NCI-H524 (cell line): ENCODE data around the gene DOCK4.
A peak's percentile ranks its signal among the peaks of the same experiment; 100 is the strongest.

Experiments used
- DNase-seq, 2 experiments: peaks; one replicate each; lab custom pipeline; 2025; lab: John Stamatoyannopoulos, UW

DOCK4 gene

DNA sequence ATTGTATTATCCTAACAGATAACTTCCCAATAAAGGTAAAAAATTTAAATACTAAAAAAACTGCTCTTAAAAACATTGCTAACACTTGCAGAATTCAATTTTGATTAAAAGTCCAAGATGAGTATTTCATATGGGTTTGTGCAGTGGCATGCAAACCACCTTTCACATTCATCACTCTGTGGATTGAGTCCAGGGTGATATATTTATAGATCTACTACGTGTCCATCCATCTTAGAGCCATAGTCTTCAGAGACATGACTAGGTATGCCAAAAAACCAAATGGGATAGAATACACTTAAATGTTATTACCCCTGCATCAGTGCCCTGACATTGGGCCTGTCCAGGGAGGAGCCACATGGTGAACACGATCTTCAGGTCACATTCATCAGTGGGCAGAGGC, 96.0 kb downstream of the DOCK4 start:
- DNase-seq = no peak

DNA sequence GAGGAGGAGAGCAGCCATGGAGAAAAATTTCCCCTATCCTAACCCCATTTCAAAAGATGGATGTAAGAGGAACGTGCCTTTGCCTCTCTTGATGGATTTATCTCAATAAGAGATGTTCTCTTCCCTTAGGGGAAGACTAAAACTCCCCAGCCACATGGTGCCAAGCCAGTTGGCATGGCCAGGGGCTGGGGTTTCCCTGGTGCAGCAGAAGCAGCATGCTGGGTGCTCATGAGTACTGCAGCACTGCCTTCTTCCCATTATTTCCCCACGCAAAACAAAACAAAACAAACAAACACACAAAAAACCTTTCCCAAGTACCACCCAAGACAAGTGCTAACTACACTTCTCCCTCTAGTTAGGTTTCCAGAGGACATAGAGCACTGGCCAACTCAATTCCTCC, 97.2 kb downstream of the DOCK4 start:
- DNase-seq = no peak

DNA sequence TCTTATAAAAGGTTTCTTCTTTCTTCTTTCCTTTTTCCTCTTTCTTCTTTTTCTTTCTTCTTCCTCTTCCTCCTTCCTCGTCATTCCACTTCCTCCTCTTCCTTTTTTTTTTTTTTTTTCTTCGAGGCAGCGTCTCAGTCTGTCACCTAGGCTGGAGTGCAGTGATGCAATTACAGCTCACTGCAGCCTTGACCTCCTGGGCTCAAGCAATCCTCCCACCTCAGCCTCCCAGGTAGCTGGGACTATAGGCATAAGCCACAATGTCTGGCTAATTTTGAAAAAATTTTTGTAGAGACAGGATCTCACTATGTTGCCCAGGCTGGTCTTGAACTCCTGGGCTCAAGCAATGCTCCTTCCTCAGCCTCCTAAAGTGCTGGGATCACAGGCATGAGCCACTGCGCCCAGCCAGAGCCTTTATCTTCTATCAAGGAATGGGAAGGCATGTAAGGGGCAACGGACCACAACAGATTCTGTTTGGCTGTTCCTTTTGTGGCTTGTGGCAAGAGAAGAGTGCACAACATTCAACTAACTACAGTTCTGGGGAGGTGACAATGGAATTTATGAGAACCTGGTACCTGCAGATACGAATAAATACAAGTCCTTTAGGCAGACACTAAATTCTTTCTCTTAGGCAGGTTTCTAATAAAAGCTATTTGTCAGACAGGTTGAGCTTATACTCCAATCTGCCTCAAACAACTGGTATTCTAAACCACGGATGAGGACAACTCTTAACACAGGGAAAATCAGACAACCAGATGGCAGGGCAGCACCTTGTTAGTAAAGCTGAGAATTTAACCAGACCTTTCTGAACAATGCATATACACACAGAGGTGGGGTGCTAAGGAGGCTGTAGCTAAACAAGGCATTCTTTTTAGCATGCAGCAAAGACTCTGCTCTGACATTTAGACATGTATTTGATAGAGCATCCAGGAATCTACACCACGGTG, 100.3 kb downstream of the DOCK4 start:
- DNase-seq = peak; percentile 50 to 74

DNA sequence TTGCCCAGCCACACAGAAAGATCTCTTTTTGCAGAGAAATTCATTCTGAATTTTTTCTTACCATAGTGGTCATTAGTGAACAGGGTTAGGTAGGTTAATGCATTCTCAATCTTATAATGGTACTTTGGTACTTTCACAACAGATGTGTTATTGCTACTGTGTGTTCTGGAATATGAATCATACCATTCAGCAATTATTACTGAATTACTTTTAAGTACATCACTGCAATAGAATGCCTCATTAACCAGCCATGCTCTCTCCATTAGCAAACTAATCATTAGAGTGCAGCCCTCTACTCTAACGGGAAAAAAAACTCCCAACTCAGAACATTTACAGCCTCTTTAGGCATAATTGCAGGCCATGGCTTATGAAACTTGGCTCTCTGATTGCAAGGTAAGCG, 102.1 kb downstream of the DOCK4 start:
- peak in 1 of 2 experiments; percentile 11 for DNase-seq

DNA sequence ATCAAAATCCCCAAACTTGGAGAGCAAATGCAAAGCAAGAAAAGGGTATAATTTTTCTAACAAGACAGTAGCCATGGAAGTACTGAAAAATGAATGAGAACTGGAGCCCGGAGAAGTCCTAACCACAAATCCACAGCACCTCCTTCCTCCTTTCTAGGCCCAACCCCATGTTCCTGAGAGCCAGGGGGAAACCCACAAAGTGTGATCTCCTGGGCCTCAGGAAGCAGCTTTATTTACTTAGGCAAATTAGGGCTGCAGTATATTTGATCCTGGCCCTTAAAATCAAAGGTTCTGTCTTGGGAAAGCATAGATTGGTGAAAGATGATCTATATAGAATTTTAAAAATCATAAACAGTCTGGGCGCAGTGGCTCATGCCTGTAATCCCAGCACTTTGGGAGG, 103.0 kb downstream of the DOCK4 start:
- DNase-seq = no peak

DNA sequence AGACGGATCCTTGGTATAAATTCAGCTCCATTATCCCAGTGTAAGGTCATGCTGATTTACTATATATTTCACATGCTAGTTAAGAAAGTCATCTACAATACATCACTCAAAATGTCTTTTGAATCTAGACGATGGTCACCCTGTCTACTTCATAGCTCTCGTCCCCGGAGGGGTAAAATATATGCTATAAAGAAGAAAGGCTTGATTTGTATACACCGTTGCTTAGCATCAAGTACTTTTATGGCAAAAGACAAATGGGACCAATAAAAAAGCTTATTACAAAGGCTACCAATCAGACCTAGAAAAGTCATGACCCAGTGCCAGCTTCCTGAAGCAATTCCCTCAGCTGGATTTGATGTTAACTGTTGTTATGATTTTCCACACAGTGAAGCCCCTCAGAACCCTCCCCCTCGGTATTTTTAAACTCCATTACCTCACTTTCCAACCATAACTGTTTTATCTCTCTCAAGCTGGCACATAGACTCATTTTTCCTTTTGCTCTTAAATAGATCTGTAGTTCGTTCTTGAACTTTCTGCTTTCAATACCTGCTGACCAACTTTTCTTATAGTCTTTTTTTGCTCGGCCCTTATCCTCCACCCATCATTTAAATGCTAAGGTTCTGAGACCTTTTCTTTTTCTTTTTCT, 104.9 kb downstream of the DOCK4 start:
- DNase-seq = no peak

DNA sequence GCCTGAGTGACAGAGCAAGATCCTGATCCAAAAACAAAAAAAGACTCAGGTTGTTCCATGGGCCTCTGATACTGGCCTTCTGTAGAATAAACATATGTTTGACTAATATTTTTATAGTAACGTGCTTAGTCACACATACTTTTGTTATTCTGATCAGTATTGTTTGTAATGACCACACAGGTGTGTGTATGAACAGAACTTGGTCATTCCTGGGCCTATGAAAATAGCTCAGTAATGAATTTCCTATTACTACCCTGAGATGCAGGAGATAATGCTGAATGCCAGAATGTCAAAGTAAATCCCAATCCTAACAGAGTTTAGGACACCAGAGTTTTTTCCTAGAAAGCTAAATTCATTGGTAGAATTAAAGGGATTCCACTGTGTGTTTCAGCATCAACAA, 108.7 kb downstream of the DOCK4 start:
- no peak for DNase-seq

DNA sequence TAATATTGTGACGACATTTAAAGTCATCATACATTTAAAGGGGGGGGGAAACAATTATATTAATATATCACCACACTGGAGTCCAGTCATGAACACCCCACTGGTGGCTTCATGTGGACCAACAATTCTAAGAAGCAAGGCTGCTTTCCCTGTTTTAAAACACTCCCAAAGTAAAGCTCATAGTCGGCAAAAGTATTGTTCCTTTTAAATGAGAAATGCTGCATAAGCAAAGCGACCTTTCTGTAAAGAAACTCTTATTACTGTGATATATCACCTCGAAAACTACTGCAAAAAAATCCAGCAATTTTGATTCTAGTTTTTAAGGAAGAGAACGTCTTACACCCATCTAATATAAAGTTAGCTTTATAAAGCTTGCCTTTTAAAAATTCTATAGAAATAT, 112.8 kb downstream of the DOCK4 start:
- DNase-seq = no peak

DNA sequence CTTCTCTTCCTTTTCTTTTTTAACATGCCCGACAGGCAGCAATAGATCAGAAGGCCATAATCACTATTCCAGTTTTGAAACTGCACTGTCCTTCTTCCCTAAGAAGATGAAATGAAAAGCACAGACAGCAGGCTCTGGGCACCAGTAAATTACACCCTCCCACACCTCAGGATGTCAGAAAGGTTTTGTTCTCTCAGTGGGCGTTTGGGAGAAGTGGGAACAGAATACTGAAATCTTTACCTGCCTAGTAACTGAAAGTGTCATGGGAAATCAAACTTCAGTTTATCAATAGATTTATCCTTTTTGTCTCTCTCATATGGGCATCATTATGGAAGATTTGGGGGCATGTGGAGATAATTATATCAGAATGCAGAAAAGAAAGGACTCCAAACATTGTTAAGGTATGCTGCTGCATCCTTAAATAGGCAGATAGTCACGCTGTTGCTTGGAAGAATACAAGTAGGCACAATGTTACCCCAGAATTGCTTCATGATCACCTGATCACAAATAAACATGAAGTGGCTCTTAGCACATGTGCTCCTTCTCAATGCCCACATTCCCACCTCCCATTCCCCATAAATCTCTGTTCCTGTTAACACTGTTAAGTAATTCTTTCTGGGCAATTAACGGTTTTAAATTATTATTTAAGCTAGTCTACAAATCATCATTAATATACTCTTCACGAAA, 113.3 kb downstream of the DOCK4 start:
- no peak for DNase-seq

DNA sequence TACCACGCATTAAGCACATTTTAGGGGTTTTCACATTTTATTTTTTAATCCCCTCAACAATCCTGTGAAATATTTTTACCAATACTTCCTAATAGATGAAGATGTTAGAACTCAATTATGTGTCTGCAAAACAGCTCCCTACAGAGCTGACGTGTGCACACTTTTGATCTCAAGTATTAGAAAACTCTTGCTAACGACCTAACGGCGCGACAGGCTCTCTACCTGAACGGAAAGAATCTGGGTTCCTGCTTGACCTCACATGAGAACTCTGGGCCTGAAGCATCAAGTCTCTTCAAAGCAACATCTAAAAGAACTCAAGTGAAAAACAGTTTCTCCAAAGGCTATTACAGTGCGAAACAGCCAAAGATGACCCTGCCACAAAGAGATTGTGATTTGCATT, 113.9 kb downstream of the DOCK4 start:
- no peak for DNase-seq

DNA sequence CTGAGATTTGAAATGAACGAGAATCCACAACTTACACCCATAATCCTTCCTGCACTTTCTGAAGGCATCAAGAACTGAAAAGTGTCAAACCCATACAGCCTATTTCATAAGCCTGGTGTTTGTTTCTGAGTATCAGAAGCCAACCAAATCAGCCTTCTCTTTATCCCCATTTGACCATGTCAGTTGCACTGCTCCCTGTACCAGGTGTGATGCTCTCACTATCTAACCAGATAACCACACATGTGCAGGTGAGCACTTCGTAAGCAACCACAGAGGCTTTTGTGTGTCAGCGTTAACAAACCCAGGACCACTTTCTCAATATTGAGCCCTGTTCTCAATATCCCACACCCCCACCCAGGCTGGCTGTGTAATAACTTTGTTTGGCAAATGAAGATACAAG, 114.4 kb downstream of the DOCK4 start:
- DNase-seq = no peak

DNA sequence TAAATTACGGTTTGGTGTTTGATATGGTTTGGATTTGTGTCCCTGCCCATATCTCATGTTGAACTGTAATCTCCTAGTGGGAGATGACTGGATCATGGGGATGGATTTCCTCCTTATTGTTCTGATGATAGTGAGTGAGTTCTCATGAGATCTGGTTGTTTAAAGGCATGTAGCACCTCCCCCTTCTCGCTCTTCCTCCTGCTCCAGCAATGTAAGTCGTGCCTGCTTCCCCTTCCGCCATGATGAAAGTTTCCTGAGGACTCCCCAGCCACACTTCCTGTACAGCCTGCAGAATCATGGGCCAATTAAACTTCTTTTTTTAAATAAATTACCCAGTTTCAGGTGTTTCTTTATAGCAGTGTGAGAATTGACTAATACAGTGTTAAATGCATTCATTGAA, 116.6 kb downstream of the DOCK4 start:
- DNase-seq = no peak

DNA sequence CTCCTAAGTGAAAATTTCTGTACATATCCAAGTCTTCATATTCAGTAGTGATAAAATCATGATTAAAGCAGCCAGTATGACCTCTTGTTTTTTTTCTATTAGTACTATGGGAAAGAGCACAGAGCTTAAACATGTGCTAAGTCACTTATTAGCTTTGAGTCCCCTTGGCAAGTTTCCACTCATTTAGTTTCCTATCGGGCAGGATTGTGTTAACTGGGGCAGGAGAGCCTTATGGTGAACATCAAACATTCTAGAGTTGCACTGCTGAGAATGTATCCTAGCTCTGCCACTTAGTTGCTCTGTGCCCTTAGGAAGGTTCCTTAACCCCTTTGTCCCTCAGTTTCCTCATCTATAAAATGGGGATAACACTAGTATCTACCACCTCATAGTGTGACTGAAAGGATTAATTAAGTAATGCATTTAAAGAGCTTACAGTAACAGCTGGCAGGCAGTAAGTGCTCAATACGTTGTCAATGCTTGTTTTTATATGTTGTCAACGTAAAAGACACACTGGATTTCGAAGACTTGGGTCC, 117.6 kb downstream of the DOCK4 start:
- DNase-seq = peak in 1 of 2 experiments; percentile 4

DNA sequence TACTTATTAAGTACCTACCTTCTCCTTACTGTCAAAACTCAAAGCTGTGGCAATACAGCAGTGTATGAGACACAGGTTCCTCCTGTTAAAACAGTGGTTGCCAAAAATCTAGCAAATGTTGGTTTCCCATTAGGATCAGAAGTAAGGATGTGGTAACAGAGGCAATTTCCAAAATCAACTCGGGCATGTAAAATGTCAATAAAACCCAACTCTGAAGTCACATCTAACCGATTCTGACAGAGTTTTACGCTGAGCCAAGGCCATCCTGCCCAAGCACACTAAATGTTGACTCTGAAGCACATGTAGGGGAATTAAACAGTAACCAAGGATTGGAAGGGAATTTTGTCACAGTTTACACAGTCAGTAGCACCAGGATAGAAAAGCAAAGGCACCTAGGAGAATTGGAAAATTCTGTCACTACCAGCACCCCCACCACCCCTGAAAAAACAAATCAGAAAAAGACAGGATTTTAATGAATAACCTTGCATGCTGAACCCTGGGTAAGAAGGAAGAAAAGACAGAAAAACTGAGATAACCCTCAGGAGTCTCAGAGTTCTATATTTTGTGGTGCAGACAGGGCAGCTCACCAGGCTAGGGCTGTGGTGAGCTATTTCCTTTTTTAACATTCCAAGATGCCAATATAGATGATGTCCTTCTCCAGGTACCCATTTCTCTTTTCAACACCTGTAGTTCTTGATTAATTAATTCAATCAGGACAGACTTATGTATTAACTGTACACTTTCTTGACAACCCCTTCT, 119.5 kb downstream of the DOCK4 start:
- DNase-seq = no peak

DNA sequence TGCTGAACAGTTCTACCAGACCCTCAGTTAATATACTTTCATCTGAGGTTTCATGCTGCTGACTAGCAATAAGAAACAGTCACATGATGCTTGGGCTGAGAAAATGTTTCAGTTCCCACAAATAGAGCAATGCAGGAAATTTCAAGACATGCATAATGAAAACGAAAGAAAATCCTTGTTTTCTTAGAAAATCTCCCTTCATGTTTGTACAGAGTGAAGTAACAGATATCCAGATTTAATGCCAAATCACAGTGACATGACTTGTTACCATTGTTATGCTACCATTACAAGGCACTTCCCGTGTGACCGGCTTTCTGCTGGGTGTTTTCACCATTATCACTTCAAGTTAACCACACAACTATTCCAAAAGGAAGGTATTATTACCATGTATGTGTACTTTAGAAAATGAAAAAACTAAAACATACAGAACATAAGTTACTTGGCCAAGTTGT, 121.7 kb downstream of the DOCK4 start:
- no peak for DNase-seq

DNA sequence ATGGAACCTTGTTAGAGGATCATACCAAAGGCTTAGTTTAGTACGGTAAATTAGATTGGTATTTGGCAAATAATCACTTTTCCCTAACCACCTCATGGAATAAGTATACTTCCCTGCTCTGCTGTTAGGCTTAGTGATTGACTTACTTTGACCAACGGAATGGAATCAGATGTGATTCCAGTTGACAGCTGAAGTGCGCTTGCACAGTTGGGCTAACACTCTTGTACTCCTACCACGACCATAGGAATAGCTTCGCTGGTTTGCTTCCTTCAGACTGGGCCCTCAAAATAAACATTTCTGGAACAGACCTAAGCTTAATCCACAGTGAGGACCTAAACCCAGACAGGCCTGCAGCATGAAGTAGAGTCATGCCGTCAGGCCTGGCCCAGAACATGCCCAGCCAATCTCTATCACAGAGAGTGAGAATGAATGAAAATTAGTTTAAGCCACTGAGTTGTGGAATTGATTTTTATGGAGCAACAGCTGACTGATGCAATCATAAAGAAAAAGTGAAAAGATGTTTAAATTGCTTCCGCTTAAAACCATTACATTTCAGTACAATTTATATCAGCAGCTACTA, 122.3 kb downstream of the DOCK4 start:
- no peak for DNase-seq

DNA sequence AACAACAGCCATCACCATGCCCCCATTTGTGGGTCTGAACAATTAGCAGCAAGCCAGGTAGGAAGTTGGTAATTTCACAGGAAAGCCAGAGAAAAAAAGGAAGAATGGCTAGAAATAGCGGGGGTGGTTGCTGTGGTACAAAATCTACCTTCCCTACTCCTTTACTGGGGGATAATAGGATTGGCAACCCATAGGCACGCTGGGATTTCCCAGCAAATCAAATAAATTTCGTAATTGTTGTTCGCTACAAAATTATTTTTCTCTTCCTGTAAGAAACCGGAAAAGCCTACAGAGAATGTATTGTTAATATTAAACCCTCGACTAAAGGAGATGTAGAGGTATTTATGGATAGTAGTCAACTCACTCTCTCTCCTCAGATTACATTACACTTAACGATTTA, 123.9 kb downstream of the DOCK4 start:
- DNase-seq = no peak

DNA sequence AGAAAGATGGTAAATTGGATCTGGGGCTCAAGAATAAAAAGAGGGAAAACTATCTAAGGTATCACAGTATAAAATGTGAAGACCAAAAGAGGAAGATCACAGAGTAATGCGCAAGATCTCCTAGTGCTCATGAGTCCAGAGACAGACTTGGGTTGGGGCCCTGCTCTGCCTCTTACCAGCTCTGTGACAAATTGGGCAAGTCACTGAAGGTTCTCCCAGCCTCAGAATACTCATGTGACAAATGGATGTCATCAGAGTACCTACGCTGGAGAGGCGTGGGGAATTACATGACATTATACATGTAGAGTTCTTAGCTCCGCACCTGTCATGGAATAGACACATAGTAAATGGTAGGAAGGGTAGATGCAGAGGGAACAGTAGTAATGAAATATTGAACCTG, 124.4 kb downstream of the DOCK4 start:
- DNase-seq = no peak

DNA sequence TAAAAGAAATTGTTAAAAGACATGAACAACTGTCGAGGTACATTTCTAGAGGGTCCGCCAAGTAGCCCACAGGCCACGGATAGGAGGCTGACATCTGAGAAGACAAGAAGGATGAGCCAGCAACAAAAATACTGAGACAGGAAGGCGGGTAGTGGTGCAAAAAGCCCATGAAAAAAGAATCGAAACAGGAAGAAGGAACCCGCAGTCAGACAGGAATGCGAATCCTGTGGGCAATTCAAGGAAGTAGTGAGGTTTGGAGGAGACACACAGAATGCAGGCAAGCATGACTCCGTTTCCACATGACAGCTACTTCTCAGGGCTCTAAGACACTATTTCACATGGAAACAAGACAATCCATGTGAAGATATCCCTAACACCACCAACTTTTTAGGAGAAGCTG, 125.2 kb downstream of the DOCK4 start:
- DNase-seq = no peak

DNA sequence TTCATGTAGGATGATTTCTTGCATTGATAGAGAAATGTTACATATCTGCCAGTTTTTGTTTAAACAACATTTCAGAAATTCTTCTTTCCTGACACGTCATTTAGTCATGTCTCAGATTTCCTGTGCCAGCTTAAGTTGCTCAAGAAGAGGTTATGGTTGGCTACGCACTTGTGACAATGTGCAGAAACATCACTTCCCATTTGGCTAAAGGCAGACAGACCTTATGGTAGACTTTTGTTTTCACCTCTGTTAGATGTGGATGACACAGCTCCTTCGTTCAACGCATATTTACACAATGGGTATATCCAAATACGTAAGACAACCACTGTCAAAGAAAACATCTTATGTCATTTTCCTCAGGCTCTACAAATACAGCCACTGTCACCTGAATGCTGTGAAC, 125.8 kb downstream of the DOCK4 start:
- DNase-seq = no peak

DNA sequence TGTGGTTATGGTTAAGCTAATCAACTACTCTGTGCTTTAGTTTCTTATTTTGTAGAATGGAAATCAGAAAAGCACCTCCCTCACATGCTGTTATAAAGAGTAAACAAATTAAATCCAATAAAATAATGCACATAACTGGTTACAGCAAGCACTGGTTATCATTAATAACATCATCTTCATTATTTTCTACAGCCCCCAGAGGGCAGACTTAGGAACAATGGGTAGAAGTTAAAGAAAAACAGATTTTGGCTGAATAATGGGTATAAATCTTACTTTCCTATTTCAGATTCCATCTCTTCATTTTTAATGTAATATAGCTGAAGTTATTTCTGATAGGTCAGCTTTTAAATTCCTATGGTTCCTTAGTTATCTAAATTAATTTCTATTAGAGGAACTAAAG, 126.5 kb downstream of the DOCK4 start:
- DNase-seq = no peak
